K562 (cell line): ENCODE results near the gene TNFAIP8L1. TPM values are rescaled to one million over a fixed set of nuclear protein-coding genes. Genes with fewer than 3 reads are reported as not detected.

Experiments
- ATAC-seq: fragments of 200-7000 bp; cut with Tn5 transposase; 3 replicates; pipeline ENCODE4 v1.9.1; 2020; ENCODE audit warnings: moderate library complexity
- BruUV-seq: library from RNA; stranded (reverse); fragments of 400-500 nt; replicated peaks from 2 replicates; lab custom pipeline; 2021; lab: Mats Ljungman, UMichigan
- CTCF ChIA-PET: fragments of 300-600 bp; formaldehyde crosslinking; extraction: SDS; loops from one replicate; lab custom pipeline; 2021; ENCODE audit warnings: low intra/inter-chr PET ratio; lab: Yijun Ruan, JAX
- POLR2A ChIA-PET: fragments of 300-600, 350-650 bp; sonication (Branson Sonifier 250); formaldehyde crosslinking; extraction: SDS; loops from one replicate; lab custom pipeline; 2021; ENCODE audit warnings: antibody characterized with exemption, inconsistent platforms; lab: Yijun Ruan, JAX
- DNase-seq, 4 experiments: peaks; one replicate each; pipeline versions ENCODE4 v3.0.0 to v3.0.0-alpha.2; 2011 to 2018; ENCODE audit warnings: low spot score in 3 of 4, mixed read lengths in 3 of 4; ENCODE audit errors: extremely low read depth in 1 of 4
- FAIRE-seq: peaks from 2 replicates; lab custom pipeline; 2011; peaks lifted over from hg19 to GRCh38; lab: Jason Lieb, UNC
- H2AFZ ChIP-seq: 2 replicates; pipeline ENCODE4 v1.6.0; 2011; ENCODE audit warnings: low read depth, low read length, control low read depth, inconsistent platforms
- H3K27ac ChIP-seq: fragments of 200-600 bp; 3 replicates; pipeline ENCODE4 v1.8.0; 2011; ENCODE audit warnings: low read depth, mild to moderate bottlenecking, control low read depth, inconsistent platforms, low read length, moderate library complexity, mixed read lengths; ENCODE audit errors: extremely low read depth
- H3K27me3 ChIP-seq, 2 experiments: fragments of 300-600 bp in 1 of 2; 2 replicates in 1 of 2; 3 replicates in 1 of 2; pipeline versions ENCODE4 v1.6.0 to v1.8.0; 2011; ENCODE audit warnings: inconsistent platforms in 2 of 2, low read length in 2 of 2, mild to moderate bottlenecking in 1 of 2, mixed read lengths in 1 of 2, moderate library complexity in 1 of 2; ENCODE audit not compliant: control insufficient read depth in 2 of 2, insufficient read depth in 2 of 2
- H3K36me3 ChIP-seq: fragments of 300-600 bp; 3 replicates; pipeline ENCODE4 v1.8.0; 2011; ENCODE audit warnings: mild to moderate bottlenecking, low read length, inconsistent platforms; ENCODE audit not compliant: control insufficient read depth, insufficient read depth
- H3K4me1 ChIP-seq, 2 experiments: fragments of 200-600 bp in 1 of 2; replicated peaks in 1 of 2; 2 replicates in 1 of 2; 3 replicates in 1 of 2; pipeline versions ENCODE4 v1.5.1 to v1.8.0; 2011; ENCODE audit warnings: inconsistent platforms in 2 of 2, low read length in 2 of 2, mild to moderate bottlenecking in 1 of 2, mixed read lengths in 1 of 2, moderate library complexity in 1 of 2; ENCODE audit not compliant: control insufficient read depth in 2 of 2, insufficient read depth in 2 of 2
- H3K4me2 ChIP-seq: 2 replicates; pipeline ENCODE4 v1.6.1; 2011; ENCODE audit warnings: low read length, control low read depth, inconsistent platforms, mixed read lengths; ENCODE audit not compliant: insufficient read depth
- H3K4me3 ChIP-seq: fragments of 200-600 bp; sonication (generic), shearing (Covaris generic); 2 replicates; pipeline ENCODE4 v1.5.1; 2016; ENCODE audit warnings: control low read depth, inconsistent platforms
- H3K79me2 ChIP-seq: fragments of 200-600 bp; 3 replicates; pipeline ENCODE4 v1.8.0; 2011; ENCODE audit warnings: low read length, inconsistent platforms; ENCODE audit not compliant: control insufficient read depth, insufficient read depth
- H3K9ac ChIP-seq, 2 experiments: 2 replicates each; pipeline versions ENCODE4 v1.6.0 to v1.6.1; 2011; ENCODE audit warnings: low read depth in 2 of 2, low read length in 2 of 2, control low read depth in 1 of 2, inconsistent platforms in 1 of 2, mild to moderate bottlenecking in 1 of 2, mixed read lengths in 1 of 2; ENCODE audit not compliant: insufficient read depth in 1 of 2
- H3K9me1 ChIP-seq: one replicate; pipeline ENCODE4 v1.6.0; 2011; ENCODE audit warnings: inconsistent platforms, mild to moderate bottlenecking, low read length, moderate library complexity; ENCODE audit not compliant: control insufficient read depth, insufficient read depth
- H3K9me3 ChIP-seq: replicated peaks from 2 replicates; pipeline ENCODE4 v1.5.1; 2011; ENCODE audit warnings: low read depth, low read length, inconsistent platforms; ENCODE audit not compliant: control insufficient read depth, insufficient read depth
- H4K20me1 ChIP-seq: replicated peaks from 2 replicates; pipeline ENCODE4 v1.6.1; 2011; ENCODE audit warnings: low read length, inconsistent platforms, mixed read lengths; ENCODE audit not compliant: control insufficient read depth, insufficient read depth
- CBFB ChIP-seq: sonication (generic); formaldehyde crosslinking; IDR thresholded peaks from 2 replicates; pipeline ENCODE4 v1.4.0; 2020; ENCODE audit warnings: mild to moderate bottlenecking, missing genetic modification reagents
- CCAR2 ChIP-seq: fragments of 200-400 bp; formaldehyde crosslinking; IDR thresholded peaks from 2 replicates; pipeline ENCODE4 v1.6.1; 2017; ENCODE audit warnings: mild to moderate bottlenecking, low read depth, low read length
- ELK3 ChIP-seq: fragments of 450-650 bp; formaldehyde crosslinking; IDR thresholded peaks from 2 replicates; pipeline ENCODE4 v1.4.0; 2020; ENCODE audit warnings: mild to moderate bottlenecking
- GTF3C2 ChIP-seq: IDR thresholded peaks from 3 replicates; pipeline ENCODE4 v1.6.1; 2011; ENCODE audit warnings: borderline replicate concordance, mild to moderate bottlenecking, moderate library complexity; ENCODE audit not compliant: insufficient read length; ENCODE audit errors: extremely low read depth
- HNRNPLL ChIP-seq: fragments of 200-400 bp; formaldehyde crosslinking; IDR thresholded peaks from 2 replicates; pipeline ENCODE4 v1.6.1; 2017; ENCODE audit warnings: low read length, low read depth, mild to moderate bottlenecking; ENCODE audit not compliant: poor library complexity, severe bottlenecking
- MYNN ChIP-seq, 2 experiments: sonication (generic); formaldehyde crosslinking in 1 of 2; IDR thresholded peaks; 2 replicates each; pipeline versions ENCODE4 v1.5.0 to v1.6.1; 2016 to 2020; ENCODE audit warnings: antibody characterized with exemption in 1 of 2, missing genetic modification reagents in 1 of 2
- NFIC ChIP-seq: fragments of 450-650 bp; IDR thresholded peaks from 2 replicates; pipeline ENCODE4 v1.6.1; 2017; ENCODE audit warnings: mild to moderate bottlenecking, inconsistent platforms
- SP1 ChIP-seq: sonication (generic); formaldehyde crosslinking; IDR thresholded peaks from 2 replicates; pipeline ENCODE4 v1.8.1; 2022; ENCODE audit warnings: mild to moderate bottlenecking, missing genetic modification reagents
- SRSF7 ChIP-seq: fragments of 200-400 bp; formaldehyde crosslinking; optimal IDR thresholded peaks from 2 replicates; pipeline ENCODE3; 2017; ENCODE audit warnings: mild to moderate bottlenecking, low read depth, low read length
- ZNF121 ChIP-seq: sonication (generic); formaldehyde crosslinking; conservative IDR thresholded peaks from 2 replicates; pipeline ENCODE4 v1.8.0; 2022; ENCODE audit warnings: missing genetic modification reagents
- ZNF165 ChIP-seq: fragments of 250-450 bp; sonication (Bioruptor Pico); IDR thresholded peaks from 2 replicates; pipeline ENCODE4 v1.4.0; 2020; ENCODE audit warnings: borderline replicate concordance
- ZNF780A ChIP-seq: fragments of 250-450 bp; sonication (Bioruptor Pico); IDR thresholded peaks from 2 replicates; pipeline ENCODE4 v1.5.0; 2021; ENCODE audit warnings: mild to moderate bottlenecking
- WGBS: fragments of 100-300 bp; shearing (Covaris generic); methylation state at CpG from one replicate; pipeline ENCODE4 v1.1.6; 2016; ENCODE audit warnings: low coverage, mixed read lengths; ENCODE audit not compliant: insufficient coverage; ENCODE audit errors: missing lambda C conversion rate; 5-methylcytosine and 5-hydroxymethylcytosine counted together
- in situ Hi-C: fragments of 300-500 bp; cut with MboI; formaldehyde crosslinking; loops from 4 replicates; pipeline ENCODE4 v1.15.0; 2018; ENCODE audit warnings: inconsistent platforms, mixed read lengths
- intact Hi-C: fragments of 100-400 bp; cut with micrococcal nuclease; formaldehyde crosslinking; loops from 2 replicates; pipeline ENCODE4 v1.14.2; 2022
- polyA plus RNA-seq, 8 experiments: library from polyadenylated mRNA; depleted of rRNA in 4 of 8; stranded (reverse) in 5 of 8; unstranded in 3 of 8; fragments of >200 nt; fragmentation: Nextera tagmentation in 2 of 8; fragmentation: Illumina TruSeq in 1 of 8; extraction: Ambion mirVana in 2 of 8; extraction: Trizol in 1 of 8; gene quantifications; 2 replicates each; pipeline versions ENCODE4 v1.2.1 to v1.2.3, GENCODE V29; 2011 to 2014; ENCODE audit warnings: inconsistent platforms in 1 of 8, missing spikeins in 1 of 8
- total RNA-seq, 7 experiments: library from RNA; depleted of rRNA in 6 of 7; stranded (reverse); fragments of >200 nt in 6 of 7; fragmentation: Illumina TruSeq in 2 of 7; extraction: Trizol in 2 of 7; gene quantifications; 2 replicates each; pipeline versions ENCODE4 v1.2.1 to v1.2.3, GENCODE V29; 2011 to 2021; ENCODE audit warnings: low replicate concordance in 1 of 7

The TNFAIP8L1 gene
- total and polyA plus RNA-seq, 9 of the 15 experiments (the other 6 are each of a cell fraction or from before 2014, with no cell fraction given): 0.69 to 9.3 (median 4.9) TPM

GRCh38 chr19:4636761-4637160 lies 2.6 kb upstream of the TNFAIP8L1 start:
- Histone ChIP-seq H3K27me3 (no peaks in the 10 kb centered on the region), H3K79me2 (peaks cover 17% of the 10 kb centered on the region), H3K4me2 (peak overlapping the region; percentile 78), H3K9me3 (no peaks in the 10 kb centered on the region), H2AFZ (peak overlapping the region; percentile 99), H3K4me1 (peaks cover 36 to 62% of the 10 kb centered on the region in 2 experiments), H3K9me1 (no peaks in the 10 kb centered on the region), H3K27ac (peak overlapping the region; percentile 68; the same call in 2 of the 3 replicates), H3K9ac (peak overlapping the region; percentile 73 to 93; a peak in 3 of 4 replicates), H4K20me1 (no peaks in the 10 kb centered on the region), H3K36me3 (no peaks in the 10 kb centered on the region), H3K4me3 (peak overlapping the region; percentile 39; the same call in 1 of the 2 replicates)
- TF ChIP-seq SP1 (CRISPR knock-in tag) (no peak), MYNN (IDR thresholded peaks at IDR 0.05) (no peak), MYNN (CRISPR knock-in tag; IDR thresholded peaks at IDR 0.05) (no peak), ELK3 (CRISPR knock-in tag) (no peak), ZNF165 (no peak), ZNF121 (CRISPR knock-in tag) (0 out of 2 replicates have a peak, but pooled peaks have one; percentile 24), ZNF780A (CRISPR knock-in tag) (no peak), GTF3C2 (no peak), HNRNPLL (no peak), CCAR2 (no peak), NFIC (no peak), CBFB (CRISPR knock-in tag) (0 out of 2 replicates have a peak, but pooled peaks have one; percentile 8), SRSF7 (no peak)
- CTCF ChIA-PET: interaction anchor here (0.7 to 3.8 kb wide), 7 partner anchors 45 to 936 kb away, joined by 3 to 29 read pairs (median 5); no protein-coding TSS in a partner anchor
- ATAC-seq (no peak), FAIRE-seq (no peak), DNase-seq (no peak)
- POLR2A ChIA-PET: interaction anchor here (0.6 to 1.3 kb wide), 5 partner anchors 18 to 710 kb away, joined by 3 to 4 read pairs (median 3); no protein-coding TSS in a partner anchor
- WGBS: 62% methylated on average over 8 of the region's 8 CpGs
- BruUV-seq: no TSS peak
- in situ Hi-C loops (loop anchor here (5.0 kb wide), 1 partner anchor 59 kb away; no protein-coding TSS in a partner anchor), intact Hi-C loops (loop anchor here (1.0 to 5.0 kb wide), 4 partner anchors 38 to 234 kb away; partner anchors contain the start of genes CHAF1A, SEMA6B and SH3GL1)
